Smooth muscle cell (in vitro differentiated cells): Measurements from ENCODE around the gene MATR3. TPM values are rescaled to one million over a fixed set of nuclear protein-coding genes. Genes with fewer than 3 reads are reported as not detected.

ENCODE experiments used
- DNase-seq: peaks from one replicate; lab custom pipeline; 2025; ENCODE audit not compliant: unreplicated experiment; lab: John Stamatoyannopoulos, UW
- H2AFZ ChIP-seq: fragments of 200-600 bp; sonication (generic); 2 replicates; pipeline ENCODE4 v1.6.0; 2016; ENCODE audit warnings: antibody characterized with exemption, low read depth, mild to moderate bottlenecking
- H3F3A ChIP-seq: fragments of 200-600 bp; sonication (generic); 2 replicates; pipeline ENCODE4 v1.6.0; 2017; ENCODE audit warnings: antibody characterized with exemption, low read depth
- H3K27ac ChIP-seq: fragments of 200-600 bp; sonication (generic); 2 replicates; pipeline ENCODE4 v1.5.1; 2016; ENCODE audit warnings: low read depth, mild to moderate bottlenecking
- H3K27me3 ChIP-seq: fragments of 200-600 bp; sonication (generic); 2 replicates; pipeline ENCODE4 v1.6.1; 2016; ENCODE audit warnings: low read depth, mild to moderate bottlenecking
- H3K36me3 ChIP-seq: fragments of 200-600 bp; sonication (generic); 2 replicates; pipeline ENCODE4 v1.5.1; 2016; ENCODE audit warnings: low read depth
- H3K4me1 ChIP-seq: fragments of 200-600 bp; sonication (generic); 2 replicates; pipeline ENCODE4 v1.5.1; 2016; ENCODE audit warnings: low read depth
- H3K4me2 ChIP-seq: fragments of 200-600 bp; sonication (generic); 2 replicates; pipeline ENCODE4 v1.6.0; 2016; ENCODE audit warnings: mild to moderate bottlenecking
- H3K4me3 ChIP-seq: fragments of 200-600 bp; sonication (generic); 2 replicates; pipeline ENCODE4 v1.5.1; 2016; ENCODE audit warnings: mild to moderate bottlenecking
- H3K79me2 ChIP-seq: fragments of 200-600 bp; sonication (generic); 2 replicates; pipeline ENCODE4 v1.6.0; 2016; ENCODE audit warnings: low read depth, mild to moderate bottlenecking
- H3K9ac ChIP-seq: fragments of 200-600 bp; sonication (generic); 2 replicates; pipeline ENCODE4 v1.6.0; 2016; ENCODE audit warnings: low read depth
- H3K9me3 ChIP-seq: fragments of 200-600 bp; sonication (generic); replicated peaks from 2 replicates; pipeline ENCODE4 v1.5.1; 2016; ENCODE audit warnings: low read depth
- H4K20me1 ChIP-seq: fragments of 200-600 bp; sonication (generic); 2 replicates; pipeline ENCODE4 v1.6.0; 2016; ENCODE audit warnings: low read depth
- CTCF ChIP-seq: fragments of 200-600 bp; sonication (generic); IDR thresholded peaks from 2 replicates; pipeline ENCODE4 v1.5.1; 2017; ENCODE audit warnings: borderline replicate concordance, mild to moderate bottlenecking, antibody characterized with exemption; ENCODE audit not compliant: insufficient read depth, poor library complexity, severe bottlenecking
- WGBS: methylation state at CpG from one replicate; pipeline ENCODE4 v1.1.7; 2016; ENCODE audit warnings: low lambda C conversion rate; 5-methylcytosine and 5-hydroxymethylcytosine counted together
- polyA plus RNA-seq: library from polyadenylated mRNA; unstranded; fragments of >200 nt; fragmentation: Nextera tagmentation; extraction: Ambion mirVana; gene quantifications from 2 replicates; pipeline ENCODE4 v1.2.1, GENCODE V29; 2016
- total RNA-seq: library from RNA; depleted of rRNA; stranded (reverse); fragments of >200 nt; gene quantifications from 2 replicates; pipeline ENCODE4 v1.2.3, GENCODE V29; 2014

Gene MATR3
- total and polyA plus RNA-seq, 2 experiments from 2014 or later, result 169 to 267 TPM

- peak overlapping the region; percentile 49 for H3K27ac ChIP-seq
- 70% methylated on average over 3 of the region's 3 CpGs for WGBS
- peaks cover 100% of the 10 kb centered on the region for H4K20me1 ChIP-seq
Observed at GRCh38 chr5:139304391-139305324, 11.1 kb downstream of the MATR3 start.

GRCh38 chr5:139306197-139306596 lies 12.7 kb downstream of the MATR3 start:
- no peaks in the 10 kb centered on the region for H3K27me3 ChIP-seq
- H3K4me1 ChIP-seq, result peaks cover 47% of the 10 kb centered on the region
- no peak overlapping the region for H2AFZ ChIP-seq
- 100% methylated on average over 1 of the region's 1 CpG for WGBS
- no peak for TF ChIP-seq CTCF
- H3K79me2 ChIP-seq, result peaks cover 100% of the 10 kb centered on the region
- H3K4me2 ChIP-seq, result no peak overlapping the region
- no peak overlapping the region for H3K4me3 ChIP-seq
- H3K9me3 ChIP-seq, result no peaks in the 10 kb centered on the region
- H3F3A ChIP-seq, result peaks cover 7% of the 10 kb centered on the region
- H3K36me3 ChIP-seq, result no peaks in the 10 kb centered on the region
- no peak overlapping the region for H3K9ac ChIP-seq
- DNase-seq, result no peak
- H3K27ac ChIP-seq, result peak overlapping the region; percentile 49
- peaks cover 100% of the 10 kb centered on the region for H4K20me1 ChIP-seq

More at GRCh38 chr5:139304391-139305324, 11.1 kb downstream of the MATR3 start:
- H3K79me2 ChIP-seq, result peaks cover 100% of the 10 kb centered on the region
- no peak overlapping the region for H3K9ac ChIP-seq
- no peaks in the 10 kb centered on the region for H3K27me3 ChIP-seq
- no peaks in the 10 kb centered on the region for H3K36me3 ChIP-seq
- DNase-seq, result no peak
- no peak overlapping the region for H3K4me3 ChIP-seq
- peaks cover 35% of the 10 kb centered on the region for H3K4me1 ChIP-seq
- TF ChIP-seq CTCF, result no peak
- peak overlapping the region; percentile 14 for H3K4me2 ChIP-seq
- no peaks in the 10 kb centered on the region for H3K9me3 ChIP-seq
- peaks cover 1% of the 10 kb centered on the region for H3F3A ChIP-seq
- H2AFZ ChIP-seq, result no peak overlapping the region

- no peak overlapping the region for H3K9ac ChIP-seq
- H4K20me1 ChIP-seq, result peaks cover 100% of the 10 kb centered on the region
- peaks cover 100% of the 10 kb centered on the region for H3K79me2 ChIP-seq
- H3K27ac ChIP-seq, result peak overlapping the region; percentile 16
- no peak overlapping the region for H3K4me3 ChIP-seq
- peaks cover 51% of the 10 kb centered on the region for H3K4me1 ChIP-seq
- DNase-seq, result no peak
- H3K27me3 ChIP-seq, result no peaks in the 10 kb centered on the region
- H3K9me3 ChIP-seq, result no peaks in the 10 kb centered on the region
- TF ChIP-seq CTCF, result no peak
- H3K36me3 ChIP-seq, result no peaks in the 10 kb centered on the region
- 97% methylated on average over 3 of the region's 3 CpGs for WGBS
- H3K4me2 ChIP-seq, result no peak overlapping the region
- peaks cover 7% of the 10 kb centered on the region for H3F3A ChIP-seq
- H2AFZ ChIP-seq, result no peak overlapping the region
Observed at GRCh38 chr5:139306628-139307379, 13.3 kb downstream of the MATR3 start.
